ENCODE measurements around the gene EIF3K. TPM values are rescaled to one million over a fixed set of nuclear protein-coding genes. Genes with fewer than 3 reads are reported as not detected.

Gene EIF3K
- total and polyA plus RNA-seq, 2 of the 13 experiments (the other 11 are each of a cell fraction or from before 2014, with no cell fraction given), result 179 to 258 TPM

GRCh38 chr19:38649305-38650171, 30.6 kb downstream of the EIF3K start (continued):
- no peak for TF ChIP-seq TAF15 (IDR thresholded peaks at IDR 0.05; ENCODE audit: low read depth, low read length, poor library complexity, severe bottlenecking)
- TF ChIP-seq HES4 (CRISPR knock-in tag; IDR thresholded peaks at IDR 0.05; ENCODE audit: borderline replicate concordance), result no peak
- 0 out of 2 replicates have a peak, but pooled peaks have one; percentile 27 for TF ChIP-seq PHF20 (CRISPR knock-in tag; IDR thresholded peaks at IDR 0.05)
- peak; percentile 96 for TF ChIP-seq HNF4A (CRISPR knock-in tag; IDR thresholded peaks at IDR 0.05)
- no peak for TF ChIP-seq ZZZ3 (CRISPR knock-in tag; IDR thresholded peaks at IDR 0.05; ENCODE audit: borderline replicate concordance)
- TF ChIP-seq, protein P1, sequence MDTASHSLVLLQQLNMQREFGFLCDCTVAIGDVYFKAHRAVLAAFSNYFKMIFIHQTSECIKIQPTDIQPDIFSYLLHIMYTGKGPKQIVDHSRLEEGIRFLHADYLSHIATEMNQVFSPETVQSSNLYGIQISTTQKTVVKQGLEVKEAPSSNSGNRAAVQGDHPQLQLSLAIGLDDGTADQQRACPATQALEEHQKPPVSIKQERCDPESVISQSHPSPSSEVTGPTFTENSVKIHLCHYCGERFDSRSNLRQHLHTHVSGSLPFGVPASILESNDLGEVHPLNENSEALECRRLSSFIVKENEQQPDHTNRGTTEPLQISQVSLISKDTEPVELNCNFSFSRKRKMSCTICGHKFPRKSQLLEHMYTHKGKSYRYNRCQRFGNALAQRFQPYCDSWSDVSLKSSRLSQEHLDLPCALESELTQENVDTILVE (CRISPR knock-in tag; IDR thresholded peaks at IDR 0.05), result peak; percentile 30; the same call in 1 of the 2 replicates
- no peak for TF ChIP-seq ZNF7 (CRISPR knock-in tag; IDR thresholded peaks at IDR 0.05)
- TF ChIP-seq ZNF564 (CRISPR knock-in tag; IDR thresholded peaks at IDR 0.05), result peak; percentile 32; the same call in 1 of the 2 replicates
- TF ChIP-seq THAP9 (CRISPR knock-in tag; IDR thresholded peaks at IDR 0.05; ENCODE audit: borderline replicate concordance), result no peak
- no peak for TF ChIP-seq PITX1 (CRISPR knock-in tag; IDR thresholded peaks at IDR 0.05)
- TF ChIP-seq BATF2 (CRISPR knock-in tag; IDR thresholded peaks at IDR 0.05), result no peak
- TF ChIP-seq ZNF251 (CRISPR knock-in tag; IDR thresholded peaks at IDR 0.05), result no peak
- peak; percentile 51; the same call in 1 of the 2 replicates for TF ChIP-seq JUNB (CRISPR knock-in tag; IDR thresholded peaks at IDR 0.05; ENCODE audit: borderline replicate concordance)
- TF ChIP-seq KDM6A (CRISPR knock-in tag; IDR thresholded peaks at IDR 0.05; ENCODE audit: low read depth), result peak; percentile 29; the same call in 1 of the 2 replicates
- TF ChIP-seq YEATS2 (CRISPR knock-in tag; IDR thresholded peaks at IDR 0.05; ENCODE audit: borderline replicate concordance), result no peak
- no peak for TF ChIP-seq ZNF570 (CRISPR knock-in tag; IDR thresholded peaks at IDR 0.05; ENCODE audit: borderline replicate concordance)
- no peak for TF ChIP-seq EEA1 (CRISPR knock-in tag; IDR thresholded peaks at IDR 0.05; ENCODE audit: borderline replicate concordance)
- no peak for TF ChIP-seq ZNF138 (CRISPR knock-in tag; IDR thresholded peaks at IDR 0.05; ENCODE audit: low read depth)
- no peak for TF ChIP-seq MEF2D (CRISPR knock-in tag; IDR thresholded peaks at IDR 0.05)
- TF ChIP-seq HHEX (CRISPR knock-in tag; IDR thresholded peaks at IDR 0.05), result no peak

Measured in HepG2 (cell line).